Heart left ventricle (tissue), 16 donors: Measurements from ENCODE around the gene MANF. TPM values are rescaled to one million over a fixed set of nuclear protein-coding genes. Genes with fewer than 3 reads are reported as not detected.

ENCODE experiments used
- ATAC-seq, 4 donors: fragments of 200-7000 bp; cut with Tn5 transposase; one replicate each; pipeline ENCODE4 v1.9.1; 2020 to 2022; ENCODE audit warnings: moderate library complexity in 4 of 4, mild to moderate bottlenecking in 3 of 4, moderate number of reproducible peaks in 1 of 4
- DNase-seq, 5 donors: peaks; one replicate each; pipeline ENCODE4 v3.0.0-alpha.2; 2020
- H3K27ac ChIP-seq, 12 donors: fragments of 200-600 bp; sonication (generic) in 4 of 12; one replicate each; pipeline versions ENCODE4 v1.5.0 to v1.8.0; 2016 to 2022; ENCODE audit warnings: mild to moderate bottlenecking in 2 of 12
- H3K27me3 ChIP-seq, 9 donors: fragments of 200-600 bp; sonication (generic) in 2 of 9; one replicate each; pipeline versions ENCODE4 v1.5.1 to v1.8.0; 2016 to 2022; ENCODE audit warnings: mild to moderate bottlenecking in 3 of 9
- H3K36me3 ChIP-seq, 9 donors: fragments of 200-600 bp; sonication (generic) in 2 of 9; one replicate each; pipeline versions ENCODE4 v1.5.0 to v1.8.0; 2018 to 2022; ENCODE audit warnings: mild to moderate bottlenecking in 2 of 9
- H3K4me1 ChIP-seq, 12 donors: fragments of 200-600 bp; sonication (generic) in 4 of 12; one replicate each; pipeline versions ENCODE4 v1.5.0 to v1.8.0; 2016 to 2022; ENCODE audit warnings: mild to moderate bottlenecking in 3 of 12
- H3K4me3 ChIP-seq, 12 donors: fragments of 200-600 bp; sonication (generic) in 4 of 12; one replicate each; pipeline versions ENCODE4 v1.5.0 to v1.8.0; 2017 to 2022; ENCODE audit warnings: mild to moderate bottlenecking in 9 of 12, moderate library complexity in 4 of 12
- H3K9me3 ChIP-seq, 12 donors: fragments of 200-600 bp; sonication (generic) in 4 of 12; one replicate each; pipeline versions ENCODE4 v1.5.0 to v1.8.0; 2016 to 2022; ENCODE audit warnings: mild to moderate bottlenecking in 1 of 12
- CTCF ChIP-seq, 12 donors: fragments of 200-600 bp; sonication (generic) in 4 of 12; IDR thresholded peaks; one replicate each; pipeline versions ENCODE4 v1.5.0 to v1.8.0; 2018 to 2022; ENCODE audit warnings: antibody characterized with exemption in 12 of 12, mild to moderate bottlenecking in 5 of 12
- POLR2A ChIP-seq, 2 donors: fragments of 450-650 bp; IDR thresholded peaks; one replicate each; pipeline ENCODE4 v1.6.1; 2017; ENCODE audit warnings: antibody characterized with exemption in 2 of 2, mild to moderate bottlenecking in 2 of 2, moderate library complexity in 2 of 2
- WGBS, 4 donors: extraction: QIAGEN DNeasy Blood & Tissue Kit in 2 of 4; methylation state at CpG; one replicate each; pipeline versions ENCODE4 v1.1.5 to v1.1.7; 2013 to 2018; 5-methylcytosine and 5-hydroxymethylcytosine counted together
- intact Hi-C, 10 donors: fragments of 100-400 bp; cut with DNase I; formaldehyde crosslinking; loops; one replicate each; pipeline versions ENCODE4 v1.11.1 to v1.14.2; 2022
- polyA plus RNA-seq, 2 donors: library from polyadenylated mRNA; stranded (reverse); fragments of 200-250 nt; gene quantifications; one replicate each; pipeline ENCODE4 v1.2.3, GENCODE V29; 2013
- total RNA-seq, 9 donors: library from RNA; depleted of rRNA in 2 of 9; stranded (reverse); fragments of >200 nt in 2 of 9; fragmentation: NEBNext Ultra II Directional in 3 of 9; extraction: Animal tissue kit (Norgen Biotek cat#: 25700) in 3 of 9; gene quantifications; one replicate each; pipeline versions ENCODE4 v1.1.0 to v1.2.4, GENCODE V29; 2016 to 2023
- donor health status: ischemic (EF 13 %, LVEDD 7.1; RV severe dilation, severe dysfunction).
- donor health status: healthy with polysubstance abuse.
- donor health status: DM: no; HTN: yes; CAD: no.
- donor health status: DM: no; HTN: no; CAD: no.
- donor health status: ischemic (EF 25% LVEDD 6.9; RV normal size, moderate dysfunction).
- donor health status: ischemic (EF 25% LVEDD 5.7; RV mildly dilated, moderate dysfunction).
- donor health status: healthy.
- donor health status: DM: yes; HTN: yes; CAD: no.
- donor health status: ischemic (EF 35%, LVEDD 5.7; RV mildly dilated, moderate dysfunction).
- donor health status: nonischemic (EF 11% LVEDD 7.7; RV severe dilation, severe dysfunction).
- donor health status: DM: yes; HTN: yes; CAD: no.
- donor health status: PGD.
- donor health status: ischemic (EF 29% LVEDD 5.4; RV normal size, mild dysfunction).
- donor health status: nonischemic (EF 23%, LVEDD 6.1; RV moderate dilation, normal function).

The MANF gene
- total and polyA plus RNA-seq, 11 donors: 21.2 to 130 (median 47.5) TPM

- peaks cover 15 to 87% (median 69%) of the 10 kb centered on the region in 12 donors for H3K4me1 ChIP-seq
- H3K27me3 ChIP-seq: no peaks in the 10 kb centered on the region
- intact Hi-C loops: loop anchor here in 8 of 10 donors (2.0 to 10.0 kb wide), 9 partner anchors 41 to 775 kb away; partner anchors contain the start of genes TEX264 (in 3 of the 8) and MAPKAPK3 (in 1 of the 8)
- ATAC-seq (peak in 1 of 4 donors; percentile 1), DNase-seq (peak in 4 of 5 donors; percentile 35 to 70 (median 49))
- H3K27ac ChIP-seq: peak overlapping the region; percentile 78 to 95 (median 89)
- 3 to 9% (median 4%) methylated on average over 36 to 115 of the region's 115 CpGs for WGBS, 4 donors
- no peak for TF ChIP-seq POLR2A (IDR thresholded peaks at IDR 0.05)
- H3K9me3 ChIP-seq: no peaks in the 10 kb centered on the region
- peaks cover 0 to 77% (median 73%) of the 10 kb centered on the region in 9 donors for H3K36me3 ChIP-seq
- peak overlapping the region; percentile 57 to 90 (median 74) for H3K4me3 ChIP-seq
These were observed 6.7 kb downstream of the MANF start for GRCh38 chr3:51391566-51392354.

DNA sequence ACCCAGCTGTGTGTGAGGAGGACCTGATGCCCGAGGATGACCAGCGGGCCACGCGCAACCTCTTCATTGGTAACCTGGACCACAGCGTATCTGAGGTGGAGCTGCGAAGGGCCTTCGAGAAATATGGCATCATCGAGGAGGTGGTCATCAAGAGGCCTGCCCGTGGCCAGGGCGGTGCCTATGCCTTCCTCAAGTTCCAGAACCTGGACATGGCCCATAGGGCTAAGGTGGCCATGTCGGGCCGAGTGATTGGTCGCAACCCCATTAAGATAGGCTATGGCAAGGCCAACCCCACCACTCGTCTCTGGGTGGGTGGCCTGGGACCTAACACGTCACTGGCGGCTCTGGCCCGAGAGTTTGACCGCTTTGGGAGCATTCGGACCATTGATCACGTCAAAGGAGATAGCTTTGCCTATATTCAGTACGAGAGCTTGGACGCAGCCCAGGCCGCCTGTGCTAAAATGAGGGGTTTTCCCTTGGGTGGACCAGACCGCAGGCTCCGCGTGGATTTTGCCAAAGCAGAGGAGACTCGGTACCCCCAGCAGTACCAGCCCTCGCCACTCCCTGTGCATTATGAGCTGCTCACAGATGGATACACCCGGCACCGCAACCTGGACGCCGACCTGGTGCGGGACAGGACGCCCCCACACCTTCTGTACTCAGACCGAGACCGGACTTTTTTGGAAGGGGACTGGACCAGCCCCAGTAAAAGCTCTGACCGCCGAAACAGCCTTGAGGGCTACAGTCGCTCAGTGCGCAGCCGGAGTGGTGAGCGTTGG, 7.5 kb downstream of the MANF start:
- H3K27ac ChIP-seq: peak overlapping the region in 9 of 12 donors; percentile 78 to 95 (median 89)
- DNase-seq (peak in 1 of 5 donors; percentile 36), ATAC-seq (no peak)
- H3K27me3 ChIP-seq: no peaks in the 10 kb centered on the region
- 89 to 97% (median 93%) methylated on average over 33 to 42 of the region's 42 CpGs for WGBS, 4 donors
- peak overlapping the region; percentile 57 to 90 (median 74) for H3K4me3 ChIP-seq
- H3K36me3 ChIP-seq: peaks cover 0 to 80% (median 74%) of the 10 kb centered on the region in 9 donors
- H3K9me3 ChIP-seq: no peaks in the 10 kb centered on the region
- H3K4me1 ChIP-seq: peaks cover 8 to 87% (median 69%) of the 10 kb centered on the region in 12 donors
- intact Hi-C loops: loop anchor here in 7 of 10 donors (5.0 to 10.0 kb wide), 7 partner anchors 40 to 290 kb away; partner anchors contain the start of gene TEX264 (in 3 of the 7)
- TF ChIP-seq CTCF (IDR thresholded peaks at IDR 0.05) (no peak), POLR2A (IDR thresholded peaks at IDR 0.05) (no peak)

- peak overlapping the region in 1 of 12 donors; percentile 74 for H3K4me3 ChIP-seq
- no peak overlapping the region for H3K27ac ChIP-seq
- intact Hi-C loops: loop anchor here in 7 of 10 donors (5.0 to 10.0 kb wide), 7 partner anchors 39 to 289 kb away; partner anchors contain the start of gene TEX264 (in 3 of the 7)
- peaks cover 8 to 82% (median 65%) of the 10 kb centered on the region in 12 donors for H3K4me1 ChIP-seq
- H3K36me3 ChIP-seq: peaks cover 0 to 80% (median 73%) of the 10 kb centered on the region in 9 donors
- DNase-seq (no peak), ATAC-seq (no peak)
- H3K27me3 ChIP-seq: no peaks in the 10 kb centered on the region
- TF ChIP-seq POLR2A (IDR thresholded peaks at IDR 0.05) (no peak), CTCF (IDR thresholded peaks at IDR 0.05) (no peak)
- 90 to 99% (median 95%) methylated on average over 10 to 17 of the region's 17 CpGs for WGBS, 4 donors
- H3K9me3 ChIP-seq: no peaks in the 10 kb centered on the region
These were observed 8.0 kb downstream of the MANF start for GRCh38 chr3:51393134-51393495.

DNA sequence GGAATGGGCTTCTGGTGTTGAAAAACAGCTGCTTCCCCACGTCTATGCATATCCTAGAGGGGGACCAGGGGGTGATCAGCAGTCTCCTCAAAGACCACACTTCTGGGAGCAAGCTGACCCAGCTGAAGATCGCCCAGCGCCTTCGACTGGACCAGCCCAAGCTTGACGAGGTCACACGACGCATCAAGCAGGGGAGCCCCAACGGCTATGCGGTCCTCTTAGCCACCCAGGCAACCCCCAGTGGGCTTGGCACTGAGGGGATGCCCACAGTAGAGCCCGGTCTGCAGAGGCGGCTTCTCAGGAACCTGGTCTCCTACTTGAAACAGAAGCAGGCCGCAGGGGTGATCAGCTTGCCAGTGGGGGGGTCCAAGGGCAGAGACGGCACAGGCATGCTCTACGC, 8.5 kb downstream of the MANF start:
- H3K9me3 ChIP-seq: no peaks in the 10 kb centered on the region
- no peak overlapping the region for H3K27ac ChIP-seq
- 87 to 93% (median 90%) methylated on average over 13 to 14 of the region's 14 CpGs for WGBS, 4 donors
- DNase-seq: no peak
- peaks cover 0 to 80% (median 73%) of the 10 kb centered on the region in 9 donors for H3K36me3 ChIP-seq
- no peak overlapping the region for H3K4me3 ChIP-seq
- ATAC-seq: no peak
- intact Hi-C loops: loop anchor here in 7 of 10 donors (5.0 to 10.0 kb wide), 7 partner anchors 39 to 289 kb away; partner anchors contain the start of gene TEX264 (in 3 of the 7)
- H3K27me3 ChIP-seq: no peaks in the 10 kb centered on the region
- no peak for TF ChIP-seq CTCF (IDR thresholded peaks at IDR 0.05)
- no peak for TF ChIP-seq POLR2A (IDR thresholded peaks at IDR 0.05)
- peaks cover 8 to 80% (median 64%) of the 10 kb centered on the region in 12 donors for H3K4me1 ChIP-seq
